C4-2B (cell line): Measurements from ENCODE around the gene ZNF736.
A peak's percentile ranks its signal among the peaks of the same experiment; 100 is the strongest.
"Not testable (repeated sequence)": the region's sequence is repeated elsewhere in the genome, so short reads cannot be mapped to it uniquely, and the experiment has no call there.

Experiments
- H3K27ac ChIP-seq: fragments of 450-650 bp; 2 replicates; pipeline ENCODE4 v1.5.1; 2017
- CTCF ChIP-seq: fragments of 450-650 bp; conservative IDR thresholded peaks from 2 replicates; pipeline ENCODE4 v1.5.1; 2017; ENCODE audit warnings: mild to moderate bottlenecking
- ZFX ChIP-seq: fragments of 450-650 bp; IDR thresholded peaks from 2 replicates; pipeline ENCODE4 v1.6.1; 2017

ZNF736 gene

GRCh38 chr7:64313740-64314491, at the start of gene ZNF736:
ZNF736 (plus strand) TSS chr7:64313961; CDS start chr7:64314151, 190 bp downstream.
- H3K27ac ChIP-seq: peak within 1 kb of the TSS; percentile 79
- TF ChIP-seq CTCF (no peak), ZFX (peak; percentile 71)

GRCh38 chr7:64266341-64266919, 47.3 kb upstream of the ZNF736 start:
- TF ChIP-seq CTCF (no peak), ZFX (no peak)

GRCh38 chr7:64277630-64278029, 36.1 kb upstream of the ZNF736 start:
- TF ChIP-seq ZFX: no peak
- no peak for TF ChIP-seq CTCF
- no peak overlapping the region for H3K27ac ChIP-seq

More at GRCh38 chr7:64266341-64266919, 47.3 kb upstream of the ZNF736 start:
- no peak overlapping the region for H3K27ac ChIP-seq

GRCh38 chr7:64294701-64295420, 18.9 kb upstream of the ZNF736 start:
- TF ChIP-seq ZFX (no peak), CTCF (no peak)
- H3K27ac ChIP-seq: no peak overlapping the region

GRCh38 chr7:64297418-64297817, 16.3 kb upstream of the ZNF736 start:
- not testable (repeated sequence) for H3K27ac ChIP-seq

GRCh38 chr7:64300641-64301405, 12.9 kb upstream of the ZNF736 start:
- H3K27ac ChIP-seq: no peak overlapping the region
- TF ChIP-seq CTCF (no peak), ZFX (no peak)

- H3K27ac ChIP-seq: peak overlapping the region; percentile 67
- peak; percentile 44; the same call in 1 of the 2 replicates for TF ChIP-seq ZFX
- no peak for TF ChIP-seq CTCF
Observed at GRCh38 chr7:64307254-64308015, 6.3 kb upstream of the ZNF736 start.
